HG02870 (cell line): ENCODE data around the gene FUT9.
"Not testable (repeated sequence)": the region's sequence is repeated elsewhere in the genome, so short reads cannot be mapped to it uniquely, and the experiment has no call there.

Source experiments
- ATAC-seq: cut with Tn5 transposase; IDR thresholded peaks from one replicate; pipeline ENCODE4 v1.9.1; 2021; ENCODE audit warnings: mild to moderate bottlenecking, moderate library complexity; ENCODE audit not compliant: unreplicated experiment

The FUT9 gene

GRCh38 chr6:96171112-96171511 is 155.3 kb downstream of the FUT9 start:
- no peak for ATAC-seq

GRCh38 chr6:96184798-96185197 is 169.0 kb downstream of the FUT9 start:
- ATAC-seq, result no peak

- ATAC-seq, result no peak
These were observed 170.3 kb downstream of the FUT9 start for GRCh38 chr6:96186094-96186493.

- no peak for ATAC-seq
These were observed 170.9 kb downstream of the FUT9 start for GRCh38 chr6:96186516-96187195.

GRCh38 chr6:96194675-96195074 is 178.9 kb downstream of the FUT9 start:
- ATAC-seq, result no peak

- no peak for ATAC-seq
These were observed 179.5 kb downstream of the FUT9 start for GRCh38 chr6:96195272-96195671.

GRCh38 chr6:96196633-96197032 is 180.9 kb downstream of the FUT9 start:
- no peak for ATAC-seq

- no peak for ATAC-seq
These were observed 181.5 kb downstream of the FUT9 start for GRCh38 chr6:96197241-96197640.

GRCh38 chr6:96202571-96202970 is 186.8 kb downstream of the FUT9 start:
- no peak for ATAC-seq

- ATAC-seq, result no peak
These were observed 195.6 kb downstream of the FUT9 start for GRCh38 chr6:96211341-96211740.

- no peak for ATAC-seq
These were observed 196.3 kb downstream of the FUT9 start for GRCh38 chr6:96212066-96212465.

GRCh38 chr6:96213784-96214183 is 198.0 kb downstream of the FUT9 start:
- ATAC-seq, result no peak

GRCh38 chr6:96223695-96224094 is 207.9 kb downstream of the FUT9 start:
- no peak for ATAC-seq

- no peak for ATAC-seq
These were observed 211.4 kb downstream of the FUT9 start for GRCh38 chr6:96227135-96227534.

- ATAC-seq, result no peak
These were observed 218.7 kb downstream of the FUT9 start for GRCh38 chr6:96234444-96234843.

- no peak for ATAC-seq
These were observed 220.2 kb downstream of the FUT9 start for GRCh38 chr6:96235927-96236326.

- ATAC-seq, result no peak
These were observed 220.7 kb downstream of the FUT9 start for GRCh38 chr6:96236471-96236870.

GRCh38 chr6:96237638-96238347 is 222.0 kb downstream of the FUT9 start:
- ATAC-seq, result no peak

GRCh38 chr6:96246563-96246962 is 230.8 kb downstream of the FUT9 start:
- no peak for ATAC-seq

GRCh38 chr6:96249755-96250154 is 234.0 kb downstream of the FUT9 start:
- no peak for ATAC-seq

GRCh38 chr6:96257751-96258150 is 242.0 kb downstream of the FUT9 start:
- ATAC-seq, result no peak

GRCh38 chr6:96260787-96261430 is 245.1 kb downstream of the FUT9 start:
- not testable (repeated sequence) for ATAC-seq
